ENCODE measurements around the gene TMEM163. TPM values are rescaled to one million over a fixed set of nuclear protein-coding genes. Genes with fewer than 3 reads are reported as not detected.

The TMEM163 gene
- total RNA-seq, 4 donors from 2014 or later = 0.27 to 4.7 (median 1.1) TPM

GRCh38 chr2:134722728-134723127 lies 3.9 kb upstream of the TMEM163 start:
- H3K36me3 ChIP-seq = no peaks in the 10 kb centered on the region
- no peaks in the 10 kb centered on the region for H3K9me3 ChIP-seq
- no peak overlapping the region for H3K4me3 ChIP-seq (replicated peaks in 1 of 3)
- DNase-seq = no peak
- peaks cover 6 to 13% of the 10 kb centered on the region in 2 donors for H3K4me1 ChIP-seq
- TF ChIP-seq POLR2A (IDR thresholded peaks at IDR 0.05) = no peak
- TF ChIP-seq CTCF (IDR thresholded peaks at IDR 0.05) = no peak
- WGBS, 2 donors = 62 to 68% methylated on average over 6 of the region's 6 CpGs
- H3K27ac ChIP-seq = no peak overlapping the region
- peaks cover 4% of the 10 kb centered on the region for H3K27me3 ChIP-seq
- intact Hi-C loops (cut with DNase I) = no loop called here

- Histone ChIP-seq H3K27ac (no peak overlapping the region), H3K27me3 (peaks cover 4% of the 10 kb centered on the region), H3K4me1 (peaks cover 6 to 15% of the 10 kb centered on the region in 2 donors), H3K36me3 (no peaks in the 10 kb centered on the region), H3K4me3 (replicated peaks in 1 of 3) (no peak overlapping the region), H3K9me3 (no peaks in the 10 kb centered on the region)
- no peak for TF ChIP-seq POLR2A (IDR thresholded peaks at IDR 0.05)
- WGBS, 2 donors = 89 to 92% methylated on average over 4 of the region's 4 CpGs
- intact Hi-C loops (cut with DNase I) = no loop called here
- DNase-seq = no peak
Observed at GRCh38 chr2:134721596-134721995, 2.8 kb upstream of the TMEM163 start.

GRCh38 chr2:134718023-134718816 lies 580 bp downstream of the TMEM163 start:
- no peak overlapping the region for H3K27ac ChIP-seq

GRCh38 chr2:134717286-134718022 lies 1.3 kb downstream of the TMEM163 start:
- WGBS, 2 donors = 26 to 28% methylated on average over 24 of the region's 24 CpGs
- Histone ChIP-seq H3K27me3 (peaks cover 4% of the 10 kb centered on the region), H3K27ac (no peak overlapping the region), H3K4me1 (peaks cover 6 to 15% of the 10 kb centered on the region in 2 donors), H3K36me3 (no peaks in the 10 kb centered on the region), H3K4me3 (replicated peaks in 1 of 3) (peak overlapping the region in 1 of 3 donors; percentile 43), H3K9me3 (no peaks in the 10 kb centered on the region)
- DNase-seq = no peak
- TF ChIP-seq POLR2A (IDR thresholded peaks at IDR 0.05) = no peak
- intact Hi-C loops (cut with DNase I) = no loop called here

More at GRCh38 chr2:134718023-134718816, 580 bp downstream of the TMEM163 start:
- Histone ChIP-seq H3K27me3 (peaks cover 4% of the 10 kb centered on the region), H3K9me3 (no peaks in the 10 kb centered on the region), H3K4me3 (replicated peaks in 1 of 3) (peak overlapping the region in 2 of 3 donors; percentile 32 to 43), H3K4me1 (peaks cover 6 to 15% of the 10 kb centered on the region in 2 donors), H3K36me3 (no peaks in the 10 kb centered on the region)
- intact Hi-C loops (cut with DNase I) = no loop called here
- WGBS, 2 donors = 1 to 2% methylated on average over 17 to 18 of the region's 91 CpGs
- TF ChIP-seq POLR2A (IDR thresholded peaks at IDR 0.05) (no peak), CTCF (IDR thresholded peaks at IDR 0.05) (no peak)
- DNase-seq = peak; percentile 12 to 15

GRCh38 chr2:134716721-134717243 lies 2.0 kb downstream of the TMEM163 start:
- Histone ChIP-seq H3K27me3 (peaks cover 4% of the 10 kb centered on the region), H3K9me3 (no peaks in the 10 kb centered on the region), H3K4me3 (replicated peaks in 1 of 3) (no peak overlapping the region), H3K27ac (no peak overlapping the region), H3K4me1 (peaks cover 6 to 15% of the 10 kb centered on the region in 2 donors), H3K36me3 (no peaks in the 10 kb centered on the region)
- no peak for DNase-seq
- WGBS, 2 donors = 84% methylated on average over 8 of the region's 8 CpGs
- intact Hi-C loops (cut with DNase I) = no loop called here
- TF ChIP-seq POLR2A (IDR thresholded peaks at IDR 0.05) (no peak), CTCF (IDR thresholded peaks at IDR 0.05) (no peak)

All from thyroid gland (tissue), 4 donors.